Spinal cord (tissue), 10 donors: ENCODE measurements around the gene AGBL1. TPM values are rescaled to one million over a fixed set of nuclear protein-coding genes. Genes with fewer than 3 reads are reported as not detected.
A peak's percentile ranks its signal among the peaks of the same experiment; 100 is the strongest.
"Not testable (repeated sequence)": the region's sequence is repeated elsewhere in the genome, so short reads cannot be mapped to it uniquely, and the experiment has no call there.

Experiments
- DNase-seq, 6 donors: peaks; one replicate each; pipeline versions ENCODE4 v3.0.0 to v3.0.0-alpha.2; 2013 to 2015; ENCODE audit warnings: low spot score in 6 of 6, low read depth in 4 of 6
- H3K27ac ChIP-seq: one replicate; pipeline ENCODE4 v1.5.1; 2013; ENCODE audit warnings: low read depth, low read length, control low read depth
- H3K27me3 ChIP-seq: one replicate; pipeline ENCODE4 v1.6.1; 2013; ENCODE audit warnings: low read length; ENCODE audit not compliant: control insufficient read depth, insufficient read depth
- H3K36me3 ChIP-seq: one replicate; pipeline ENCODE4 v1.6.1; 2013; ENCODE audit warnings: low read length; ENCODE audit not compliant: control insufficient read depth, insufficient read depth
- H3K4me1 ChIP-seq: one replicate; pipeline ENCODE4 v1.6.1; 2013; ENCODE audit warnings: low read length; ENCODE audit not compliant: control insufficient read depth, insufficient read depth
- H3K4me3 ChIP-seq: one replicate; pipeline ENCODE4 v1.5.1; 2013; ENCODE audit warnings: low read depth, low read length, control low read depth
- H3K9me3 ChIP-seq: one replicate; pipeline ENCODE4 v1.6.1; 2013; ENCODE audit warnings: low read length; ENCODE audit not compliant: control insufficient read depth, insufficient read depth
- WGBS: methylation state at CpG from one replicate; pipeline ENCODE4 v1.1.5; 2013; ENCODE audit warnings: missing lambda C conversion rate; ENCODE audit not compliant: insufficient coverage; 5-methylcytosine and 5-hydroxymethylcytosine counted together
- polyA plus RNA-seq, 2 donors: library from polyadenylated mRNA; unstranded; fragments of 120-200 nt; gene quantifications; one replicate each; pipeline ENCODE4 v1.2.1, GENCODE V29; 2013; ENCODE audit not compliant: insufficient read length in 2 of 2
- total RNA-seq, 2 donors: library from RNA; depleted of rRNA in 1 of 2; stranded (reverse); fragments of 120-200 nt in 1 of 2; fragments of >200 nt in 1 of 2; gene quantifications; one replicate each; pipeline versions ENCODE4 v1.2.3 to v1.2.4, GENCODE V29; 2013 to 2014
- donor health status: healthy.

AGBL1 gene
- total and polyA plus RNA-seq, 4 donors, result 0.33 to 1.1 (median 0.45) TPM

DNA sequence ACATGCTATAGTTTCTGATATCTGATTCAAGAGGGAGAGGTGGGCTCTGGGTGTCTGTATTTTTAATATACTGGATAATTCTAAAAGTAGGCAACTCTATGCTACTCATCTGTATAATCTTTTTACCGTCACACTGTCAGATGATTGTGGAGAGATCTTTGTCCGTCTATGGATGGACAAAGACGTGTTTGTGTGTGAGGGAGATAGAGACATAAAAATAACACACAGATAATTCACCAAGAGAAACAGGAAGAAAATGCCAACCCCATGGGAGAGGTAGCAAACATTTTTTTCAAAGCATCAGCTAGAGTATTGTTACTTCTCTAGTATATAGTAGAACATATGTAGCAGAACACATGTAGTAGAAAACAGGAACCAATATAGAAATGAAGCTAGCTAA is 346.1 kb downstream of the AGBL1 start:
- Histone ChIP-seq H3K4me1 (no peaks in the 10 kb centered on the region), H3K9me3 (peaks cover 3% of the 10 kb centered on the region), H3K27ac (no peak overlapping the region), H3K36me3 (no peaks in the 10 kb centered on the region), H3K4me3 (no peak overlapping the region), H3K27me3 (no peaks in the 10 kb centered on the region)
- DNase-seq, result no peak
- WGBS, result no CpG with 5 or more reads among the region's 3 CpGs

DNA sequence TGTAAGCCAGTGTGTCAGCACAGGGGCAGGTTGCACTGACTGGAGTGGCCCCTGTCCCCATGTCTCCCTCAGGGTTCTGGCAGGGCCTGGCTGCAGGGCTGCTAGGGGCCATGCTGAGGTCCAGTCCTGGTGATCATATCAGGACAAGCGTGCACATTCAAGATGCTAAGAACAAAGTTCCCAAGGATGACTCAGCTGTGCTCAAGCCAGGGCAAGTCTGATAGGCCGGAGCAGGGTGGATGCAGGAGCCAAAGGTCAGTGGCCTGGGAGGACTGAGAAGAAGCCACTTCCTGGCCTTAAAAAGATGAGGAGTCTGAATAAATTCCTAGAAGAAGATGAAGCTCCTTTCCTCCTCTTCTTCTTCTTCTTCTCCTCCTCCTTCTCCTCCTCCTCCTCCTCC is 353.2 kb downstream of the AGBL1 start:
- Histone ChIP-seq H3K4me1 (no peaks in the 10 kb centered on the region), H3K36me3 (no peaks in the 10 kb centered on the region), H3K27ac (no peak overlapping the region), H3K9me3 (no peaks in the 10 kb centered on the region), H3K4me3 (no peak overlapping the region), H3K27me3 (no peaks in the 10 kb centered on the region)
- DNase-seq, result no peak
- WGBS, result 87% methylated on average over 2 of the region's 2 CpGs

DNA sequence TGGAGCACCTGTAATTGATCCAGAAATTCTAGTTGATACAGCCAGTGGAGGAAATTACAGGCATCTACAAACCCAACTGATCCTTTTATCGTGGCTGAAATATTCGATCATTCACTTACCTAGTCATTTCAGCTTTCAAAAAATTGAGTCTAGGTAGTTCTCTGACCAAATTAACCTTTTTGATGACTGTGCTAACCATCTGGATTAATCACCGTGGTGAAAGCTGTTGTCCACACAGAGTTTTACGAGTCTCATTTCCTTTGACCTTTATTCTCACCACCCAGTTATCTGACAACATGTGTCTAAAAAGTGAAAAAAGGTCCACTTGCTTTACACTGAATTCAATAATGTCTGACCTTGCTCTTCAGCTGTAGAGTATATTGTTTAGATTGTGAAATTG is 354.3 kb downstream of the AGBL1 start:
- Histone ChIP-seq H3K9me3 (no peaks in the 10 kb centered on the region), H3K27ac (no peak overlapping the region), H3K36me3 (no peaks in the 10 kb centered on the region), H3K27me3 (no peaks in the 10 kb centered on the region), H3K4me1 (no peaks in the 10 kb centered on the region), H3K4me3 (no peak overlapping the region)
- DNase-seq, result no peak
- WGBS, result 82% methylated on average over 3 of the region's 4 CpGs

- no peaks in the 10 kb centered on the region for H3K27me3 ChIP-seq
- H3K27ac ChIP-seq, result no peak overlapping the region
- 83% methylated on average over 1 of the region's 4 CpGs for WGBS
- H3K4me3 ChIP-seq, result no peak overlapping the region
- no peaks in the 10 kb centered on the region for H3K36me3 ChIP-seq
- no peak for DNase-seq
- H3K4me1 ChIP-seq, result no peaks in the 10 kb centered on the region
- H3K9me3 ChIP-seq, result no peaks in the 10 kb centered on the region
These were observed 359.9 kb downstream of the AGBL1 start for GRCh38 chr15:86439614-86440013.

- Histone ChIP-seq H3K36me3 (no peaks in the 10 kb centered on the region), H3K4me3 (no peak overlapping the region), H3K27me3 (no peaks in the 10 kb centered on the region), H3K9me3 (no peaks in the 10 kb centered on the region), H3K27ac (no peak overlapping the region), H3K4me1 (no peaks in the 10 kb centered on the region)
- WGBS, result 43% methylated on average over 1 of the region's 2 CpGs
- DNase-seq, result no peak
These were observed 364.9 kb downstream of the AGBL1 start for GRCh38 chr15:86444527-86444926.

- Histone ChIP-seq H3K4me1 (no peaks in the 10 kb centered on the region), H3K36me3 (no peaks in the 10 kb centered on the region), H3K9me3 (no peaks in the 10 kb centered on the region), H3K4me3 (no peak overlapping the region), H3K27ac (no peak overlapping the region), H3K27me3 (no peaks in the 10 kb centered on the region)
- WGBS, result 62% methylated on average over 2 of the region's 6 CpGs
- peak in 2 of 6 donors; percentile 27 to 44 for DNase-seq
These were observed 366.0 kb downstream of the AGBL1 start for GRCh38 chr15:86445579-86446252.

- no peaks in the 10 kb centered on the region for H3K36me3 ChIP-seq
- no peaks in the 10 kb centered on the region for H3K4me1 ChIP-seq
- WGBS, result no CpG with 5 or more reads among the region's 2 CpGs
- H3K27me3 ChIP-seq, result no peaks in the 10 kb centered on the region
- H3K9me3 ChIP-seq, result no peaks in the 10 kb centered on the region
- peak in 2 of 6 donors; percentile 55 to 68 for DNase-seq
- no peak overlapping the region for H3K4me3 ChIP-seq
- H3K27ac ChIP-seq, result no peak overlapping the region
These were observed 366.6 kb downstream of the AGBL1 start for GRCh38 chr15:86446253-86446640.

DNA sequence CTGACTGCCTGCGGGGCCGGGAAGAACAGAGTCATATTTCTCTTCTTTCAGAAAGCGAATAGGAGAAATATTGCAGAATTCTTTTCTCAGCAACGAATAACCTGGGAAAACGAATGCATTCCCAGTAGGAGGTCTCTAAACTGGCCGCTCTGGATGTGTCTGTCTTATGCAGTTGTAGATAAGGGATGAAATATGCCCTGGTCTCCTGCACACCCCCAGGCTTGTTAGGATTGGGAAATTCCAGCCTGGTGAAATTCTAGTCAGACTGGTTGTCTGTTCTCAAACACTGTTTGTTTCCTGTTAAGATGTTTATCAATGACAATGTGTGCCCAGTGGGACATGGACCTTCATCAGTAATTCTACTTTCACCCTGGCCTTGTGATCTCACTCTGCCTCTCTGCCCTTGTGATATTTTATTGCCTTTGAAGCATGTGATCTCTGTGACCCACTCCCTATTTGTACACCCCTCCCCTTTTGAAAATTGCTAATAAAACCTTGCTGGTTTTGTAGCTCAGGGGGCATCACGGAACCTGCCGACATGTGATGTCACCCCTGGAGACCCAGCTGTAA is 385.9 kb downstream of the AGBL1 start:
- H3K36me3 ChIP-seq, H3K27ac ChIP-seq, H3K4me1 ChIP-seq, DNase-seq, H3K27me3 ChIP-seq, H3K9me3 ChIP-seq, H3K4me3 ChIP-seq: not testable (repeated sequence)
- WGBS, result 87% methylated on average over 4 of the region's 8 CpGs

- DNase-seq, result no peak
- Histone ChIP-seq H3K4me3 (no peak overlapping the region), H3K36me3 (no peaks in the 10 kb centered on the region), H3K9me3 (no peaks in the 10 kb centered on the region), H3K27ac (no peak overlapping the region), H3K27me3 (no peaks in the 10 kb centered on the region), H3K4me1 (no peaks in the 10 kb centered on the region)
- no CpG with 5 or more reads among the region's 2 CpGs for WGBS
These were observed 402.0 kb downstream of the AGBL1 start for GRCh38 chr15:86481720-86482119.

DNA sequence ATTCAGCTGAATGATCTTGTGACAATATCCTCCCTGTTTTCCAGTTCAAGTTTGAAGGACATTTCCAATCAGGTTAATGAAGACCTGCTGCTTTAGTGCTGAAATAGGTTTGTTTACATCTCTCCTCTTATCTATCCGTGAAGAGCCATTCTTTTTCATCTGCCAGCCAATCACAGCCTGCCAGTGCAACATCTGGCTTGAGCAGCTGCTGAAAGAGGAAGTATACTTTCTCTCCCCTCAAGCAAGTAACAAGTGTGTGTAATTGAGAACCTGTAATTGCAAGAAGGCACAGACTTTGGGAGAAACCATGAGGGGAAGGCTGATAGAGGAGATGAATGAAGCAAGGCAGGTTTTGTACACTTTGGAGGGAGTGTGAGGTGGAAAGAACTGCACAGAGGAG is 404.3 kb downstream of the AGBL1 start:
- Histone ChIP-seq H3K27ac (no peak overlapping the region), H3K27me3 (no peaks in the 10 kb centered on the region), H3K36me3 (no peaks in the 10 kb centered on the region), H3K9me3 (no peaks in the 10 kb centered on the region), H3K4me3 (no peak overlapping the region), H3K4me1 (no peaks in the 10 kb centered on the region)
- WGBS, result no CpG with 5 or more reads among the region's 1 CpG
- DNase-seq, result peak in 2 of 6 donors; percentile 9 to 83
